HCEC 1CT (cell line): ENCODE measurements around the gene DPP6.

Experiments used
- DNase-seq: peaks from one replicate; pipeline ENCODE4 v3.0.0-alpha.2; 2017

Gene DPP6

DNA sequence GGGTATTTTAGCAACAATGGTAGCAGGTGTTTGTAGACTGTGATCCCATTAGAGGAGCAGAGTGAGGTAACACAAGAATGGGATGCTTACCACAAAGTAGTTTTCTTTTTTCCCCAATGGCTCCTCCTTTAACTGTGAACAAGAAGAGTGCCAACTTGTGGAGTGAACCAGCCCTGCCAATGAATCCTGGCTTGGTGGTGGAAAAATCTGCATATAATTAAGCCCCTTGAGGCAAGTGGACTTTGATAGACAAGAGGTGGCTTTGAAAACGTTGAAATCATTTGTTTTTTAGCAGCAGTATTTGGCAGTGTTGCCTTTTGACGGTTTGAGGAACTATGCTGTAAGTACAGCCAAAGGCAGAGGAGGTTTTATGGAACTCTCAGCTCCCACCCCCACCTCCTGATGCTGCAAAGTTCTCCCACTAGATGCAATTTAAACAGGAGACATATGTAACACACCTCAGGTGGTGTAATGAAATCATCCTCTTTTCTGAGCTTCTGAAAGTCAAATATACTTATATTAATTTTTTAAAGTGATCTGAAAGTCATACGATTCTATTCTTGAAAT is 295.6 kb downstream of the DPP6 start:
- no peak for DNase-seq

- no peak for DNase-seq
Measured at GRCh38 chr7:154350892-154351291, 298.7 kb downstream of the DPP6 start.

DNA sequence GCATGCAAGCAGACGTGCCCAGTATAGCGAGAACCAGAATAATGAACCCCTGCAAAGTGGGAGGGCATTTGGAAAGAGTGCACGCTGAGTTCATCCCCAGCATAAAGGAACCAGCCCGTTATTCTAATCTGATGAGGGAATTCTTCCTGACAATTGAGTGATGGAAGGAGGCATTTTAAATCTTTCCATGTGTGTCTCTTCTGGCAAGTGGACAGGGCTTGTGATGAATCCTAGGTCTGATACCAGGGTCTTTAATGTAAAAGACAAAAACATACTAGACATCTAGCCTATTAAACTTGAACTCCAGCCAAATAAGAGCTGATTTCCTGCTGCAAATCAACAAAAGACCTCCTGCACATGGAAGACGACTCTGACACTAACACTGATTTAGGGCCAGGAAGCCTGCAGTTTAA is 301.2 kb downstream of the DPP6 start:
- DNase-seq = no peak

DNA sequence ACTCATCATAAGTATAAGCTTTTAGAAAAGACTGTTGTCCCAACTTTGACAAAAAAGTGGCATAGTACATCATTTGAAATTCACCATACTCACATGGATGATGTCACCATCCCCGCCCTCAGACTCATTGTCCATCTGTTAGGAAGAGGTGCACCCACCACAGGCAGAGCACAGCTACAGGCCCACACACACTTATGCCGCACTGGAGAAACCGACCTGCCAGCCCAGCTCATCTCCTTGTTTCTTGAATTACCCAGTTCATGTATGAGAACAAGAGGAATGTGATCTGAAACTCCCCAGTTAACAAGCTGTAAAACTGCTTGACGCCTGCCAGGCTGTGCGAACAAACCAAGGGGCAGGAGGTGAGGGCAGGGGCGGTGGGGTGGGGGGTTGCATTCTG is 312.0 kb downstream of the DPP6 start:
- no peak for DNase-seq

DNA sequence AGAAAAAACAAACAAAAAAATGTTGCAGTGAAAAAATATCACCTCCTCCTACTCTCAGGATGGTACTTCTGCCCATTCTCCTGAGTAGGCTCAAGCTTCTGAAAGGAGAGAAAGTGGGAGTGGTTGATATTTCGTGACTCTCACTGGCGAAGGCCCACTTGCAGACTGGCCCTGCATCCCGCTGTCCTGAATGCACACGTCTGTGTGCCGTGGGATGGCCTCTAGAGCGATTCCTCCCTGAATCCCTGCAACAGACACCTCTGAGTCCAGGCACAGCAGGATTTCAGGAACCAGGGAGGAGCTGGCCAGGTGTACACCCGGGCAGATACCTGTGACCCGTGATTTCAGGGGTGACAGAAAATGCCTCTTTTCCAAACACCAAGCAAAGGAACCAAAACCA is 319.2 kb downstream of the DPP6 start:
- DNase-seq = no peak

DNA sequence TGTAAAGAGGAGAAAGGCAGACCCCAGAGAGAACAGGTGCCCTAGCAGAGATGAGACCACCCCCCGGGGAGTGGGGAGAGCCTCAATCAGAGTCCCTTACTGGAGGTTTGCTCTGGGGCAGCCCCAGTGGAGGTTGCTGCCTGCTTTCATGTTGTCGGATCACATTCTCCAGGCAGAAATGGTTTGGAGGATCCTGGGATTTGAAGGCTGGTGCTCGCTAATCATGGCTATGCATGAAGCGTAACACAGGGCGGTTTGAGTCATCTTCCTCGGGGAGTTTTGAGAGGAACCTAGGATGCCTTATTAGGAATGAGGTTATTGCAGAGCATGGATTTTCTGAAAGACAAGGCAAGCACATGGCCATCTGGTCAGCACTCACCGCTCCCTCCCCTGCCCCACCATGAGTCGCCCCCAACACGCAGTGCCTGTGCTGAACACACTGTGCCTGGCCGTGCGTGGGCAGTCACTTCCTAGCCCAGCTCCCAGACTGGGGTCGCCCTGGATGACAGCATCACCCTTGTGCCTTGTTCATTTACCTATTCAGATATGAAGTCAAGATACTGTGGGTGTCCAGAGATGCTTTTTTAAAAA is 319.9 kb downstream of the DPP6 start:
- DNase-seq = no peak

DNA sequence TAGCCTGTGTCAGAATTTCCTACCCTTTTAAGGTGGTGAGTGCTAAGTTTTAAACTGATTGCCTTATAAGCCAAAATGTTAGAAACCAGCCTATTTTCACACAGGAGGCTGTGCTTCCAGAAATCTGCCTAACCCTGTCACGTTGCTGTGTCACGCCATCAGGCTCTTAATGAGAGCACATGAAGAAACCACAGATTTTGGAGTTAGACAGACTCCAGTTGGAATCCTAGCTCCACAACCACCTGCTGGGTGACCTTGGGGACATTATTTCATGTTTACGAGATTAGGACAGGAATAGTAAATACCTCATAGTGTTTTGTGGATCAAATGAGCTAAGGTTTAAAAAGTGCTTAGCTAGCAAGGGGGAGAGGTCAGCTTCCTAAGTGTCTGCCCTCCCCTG is 321.8 kb downstream of the DPP6 start:
- DNase-seq = no peak

DNA sequence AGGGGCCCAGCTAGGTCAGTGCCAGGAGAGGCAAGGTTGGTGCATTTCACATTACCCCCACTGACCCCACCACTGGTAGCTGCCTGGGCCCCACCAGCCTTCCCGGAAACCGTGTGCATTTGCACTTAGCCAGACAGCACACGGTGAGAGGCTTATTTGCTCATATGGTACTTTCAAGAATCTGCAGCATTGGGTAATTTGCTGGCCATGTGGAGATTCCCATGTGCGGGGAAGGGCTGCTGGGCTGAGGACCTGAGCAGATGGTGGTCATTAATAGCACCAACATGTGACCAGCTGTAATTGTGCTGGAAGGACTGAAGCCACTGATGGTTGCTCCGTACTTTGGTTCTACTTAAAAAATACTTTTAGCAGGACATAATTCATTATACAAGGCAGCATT is 323.8 kb downstream of the DPP6 start:
- no peak for DNase-seq

GRCh38 chr7:154380771-154381170 is 328.6 kb downstream of the DPP6 start:
- no peak for DNase-seq

- DNase-seq = no peak
Measured at GRCh38 chr7:154383045-154383444, 330.8 kb downstream of the DPP6 start.

DNA sequence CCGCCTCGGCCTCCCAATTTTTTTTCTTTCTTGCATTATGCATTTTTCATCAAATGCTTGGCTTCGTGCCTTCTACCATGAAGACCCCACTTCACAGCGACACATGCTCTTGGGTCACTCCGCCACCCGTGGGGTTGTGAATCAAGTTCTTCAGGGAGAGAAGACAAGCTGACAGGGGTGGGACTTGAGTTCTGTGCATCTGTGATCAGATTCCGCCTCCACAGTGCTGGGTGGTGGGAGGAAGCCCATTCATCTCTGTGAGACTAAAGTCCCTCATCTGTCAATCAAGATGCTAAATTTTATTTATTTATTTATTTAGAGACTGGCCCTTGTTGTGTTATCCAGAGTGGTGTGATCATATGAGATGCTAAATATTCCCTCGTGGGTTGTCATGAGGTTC is 333.0 kb downstream of the DPP6 start:
- no peak for DNase-seq

GRCh38 chr7:154387252-154387651 is 335.1 kb downstream of the DPP6 start:
- no peak for DNase-seq

DNA sequence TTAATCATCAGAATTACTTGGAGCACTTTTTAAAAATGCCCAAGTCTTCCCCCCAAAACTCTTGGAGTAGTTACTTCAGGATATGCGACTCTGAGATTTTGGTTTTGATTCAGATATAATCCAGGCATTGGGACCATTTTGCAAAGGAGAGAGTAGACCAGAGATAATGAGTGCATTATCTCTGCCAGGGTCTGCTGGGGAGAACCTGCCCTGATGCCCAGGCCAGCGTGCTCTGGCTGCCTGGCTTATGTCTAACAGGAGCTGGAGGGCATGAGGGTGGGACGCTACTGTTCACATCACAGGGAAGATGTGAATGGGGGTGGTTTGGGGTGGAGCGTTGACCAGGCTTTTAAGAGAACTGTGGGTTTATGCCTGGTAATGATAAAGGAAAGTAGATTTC is 336.2 kb downstream of the DPP6 start:
- DNase-seq = no peak

DNA sequence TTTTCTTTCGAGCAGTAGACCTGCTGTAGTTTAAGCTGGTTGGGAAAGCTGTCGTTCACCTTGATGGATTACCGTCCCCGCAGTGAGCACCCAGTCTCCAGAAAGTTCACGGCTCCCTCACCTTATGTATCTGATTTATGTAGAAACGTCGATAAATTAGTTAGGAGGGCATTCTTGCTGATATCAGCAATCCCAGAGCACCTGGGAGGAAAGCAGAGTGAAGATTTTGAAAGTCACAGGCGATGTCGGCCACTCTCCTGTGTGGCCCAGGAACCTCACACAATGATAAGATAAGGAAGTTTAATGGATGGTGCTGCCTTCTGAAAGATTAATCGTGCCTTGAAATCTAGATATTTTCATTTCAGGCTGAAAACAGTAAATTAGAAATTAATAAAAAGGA is 336.8 kb downstream of the DPP6 start:
- DNase-seq = no peak

- DNase-seq = no peak
Measured at GRCh38 chr7:154390961-154391360, 338.8 kb downstream of the DPP6 start.

DNA sequence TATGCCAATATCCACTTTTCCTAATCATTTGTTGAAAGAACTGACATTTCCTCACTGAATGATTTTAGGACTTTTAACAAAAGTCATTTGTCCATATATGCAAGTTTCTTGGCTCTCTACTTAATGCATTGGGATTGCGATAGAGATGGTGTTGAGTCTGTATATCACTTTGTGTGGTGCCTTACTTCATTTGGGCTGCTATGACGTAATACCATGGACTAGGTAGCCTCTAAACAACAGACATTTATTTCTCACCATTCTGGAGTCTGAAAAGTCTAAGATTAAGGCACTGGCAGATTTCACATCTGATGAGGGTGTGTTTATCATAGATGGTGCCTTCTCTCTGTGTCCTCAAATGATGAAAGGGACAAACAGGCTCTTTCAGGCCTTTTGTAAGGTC is 342.6 kb downstream of the DPP6 start:
- no peak for DNase-seq

- no peak for DNase-seq
Measured at GRCh38 chr7:154406312-154406711, 354.1 kb downstream of the DPP6 start.

GRCh38 chr7:154409703-154410311 is 357.6 kb downstream of the DPP6 start:
- no peak for DNase-seq

GRCh38 chr7:154412105-154412504 is 359.9 kb downstream of the DPP6 start:
- no peak for DNase-seq

- no peak for DNase-seq
Measured at GRCh38 chr7:154415709-154416399, 363.7 kb downstream of the DPP6 start.

GRCh38 chr7:154416714-154417113 is 364.5 kb downstream of the DPP6 start:
- no peak for DNase-seq

- no peak for DNase-seq
Measured at GRCh38 chr7:154419344-154419743, 367.1 kb downstream of the DPP6 start.

DNA sequence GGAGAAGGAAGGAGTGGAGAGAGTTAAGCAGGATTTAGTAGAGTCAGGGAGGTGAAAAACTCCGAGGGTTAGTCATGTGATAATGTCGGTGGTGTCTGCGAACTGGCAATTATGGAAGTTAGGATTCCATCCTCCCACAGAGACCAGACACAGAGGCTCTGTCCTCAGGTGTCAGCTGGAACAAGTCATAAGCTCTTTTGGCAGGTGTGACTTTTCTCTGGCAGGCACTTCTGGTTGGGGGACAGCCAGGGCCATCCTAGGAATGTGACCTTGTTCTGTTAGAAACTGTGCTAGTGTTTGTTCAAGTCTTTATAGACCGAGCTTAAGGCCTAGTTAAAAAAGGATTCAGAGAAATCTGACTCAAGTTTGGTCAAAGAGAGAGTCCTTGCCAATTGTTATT is 371.0 kb downstream of the DPP6 start:
- DNase-seq = no peak

DNA sequence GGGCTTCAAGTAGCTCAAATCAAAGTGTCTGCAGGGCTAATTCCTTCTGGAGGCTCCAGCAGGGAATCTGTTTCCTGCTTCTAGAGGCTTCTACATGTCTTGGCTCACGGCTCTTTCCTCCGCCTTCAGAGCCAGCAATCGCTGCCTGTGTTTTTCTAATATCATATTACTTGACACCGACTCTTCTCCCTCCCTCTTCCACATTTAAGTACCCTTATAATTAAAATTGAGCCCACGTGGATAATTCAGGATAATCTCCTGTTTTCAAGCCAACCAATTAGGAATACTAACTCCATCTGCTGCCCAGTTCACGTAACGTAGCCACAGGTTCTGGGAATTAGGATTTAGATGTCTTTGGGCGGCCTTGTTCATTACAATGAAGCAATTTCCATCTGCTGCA is 372.2 kb downstream of the DPP6 start:
- DNase-seq = no peak
